ENCODE results near the gene DDIT3.
"Not testable (repeated sequence)": the region's sequence is repeated elsewhere in the genome, so short reads cannot be mapped to it uniquely, and the experiment has no call there.

The DDIT3 gene

GRCh38 chr12:57511588-57512325 is 8.6 kb downstream of the DDIT3 start:
- DNase-seq, result no peak

GRCh38 chr12:57511161-57511560 is 9.2 kb downstream of the DDIT3 start:
- DNase-seq, result no peak

- DNase-seq, result not testable (repeated sequence)
Observed at GRCh38 chr12:57507796-57508195, 12.5 kb downstream of the DDIT3 start.

- DNase-seq, result not testable (repeated sequence)
Observed at GRCh38 chr12:57506541-57506940, 13.8 kb downstream of the DDIT3 start.

GRCh38 chr12:57502311-57502969 is 17.9 kb downstream of the DDIT3 start:
- DNase-seq, result not testable (repeated sequence)

- no peak for DNase-seq
Observed at GRCh38 chr12:57500213-57500612, 20.1 kb downstream of the DDIT3 start.

- no peak for DNase-seq
Observed at GRCh38 chr12:57498571-57498970, 21.7 kb downstream of the DDIT3 start.

- DNase-seq, result no peak
Observed at GRCh38 chr12:57498132-57498502, 22.2 kb downstream of the DDIT3 start.

- DNase-seq, result no peak
Observed at GRCh38 chr12:57497223-57498131, 22.8 kb downstream of the DDIT3 start.

GRCh38 chr12:57496822-57497221 is 23.5 kb downstream of the DDIT3 start:
- DNase-seq, result no peak

- not testable (repeated sequence) for DNase-seq
Observed at GRCh38 chr12:57495051-57495701, 25.1 kb downstream of the DDIT3 start.

GRCh38 chr12:57491393-57492280 is 28.7 kb downstream of the DDIT3 start:
- no peak for DNase-seq

GRCh38 chr12:57490126-57490525 is 30.2 kb downstream of the DDIT3 start:
- no peak for DNase-seq

GRCh38 chr12:57489157-57489641 is 31.1 kb downstream of the DDIT3 start:
- no peak for DNase-seq

GRCh38 chr12:57488402-57489156 is 31.7 kb downstream of the DDIT3 start:
- DNase-seq, result no peak

- DNase-seq, result peak; percentile 83
Observed at GRCh38 chr12:57487597-57488401, 32.5 kb downstream of the DDIT3 start, which contains the start of gene MARS1. MARS1 (plus strand) TSS chr12:57488068; CDS start chr12:57488091, 23 bp downstream.

- no peak for DNase-seq
Observed at GRCh38 chr12:57487055-57487596, 33.2 kb downstream of the DDIT3 start.

GRCh38 chr12:57485695-57486094 is 34.6 kb downstream of the DDIT3 start:
- no peak for DNase-seq

- DNase-seq, result no peak
Observed at GRCh38 chr12:57483466-57483865, 36.8 kb downstream of the DDIT3 start.

- DNase-seq, result no peak
Observed at GRCh38 chr12:57481671-57482070, 38.6 kb downstream of the DDIT3 start.
